NCI-H82 (cell line): Measurements from ENCODE around the gene SPHKAP.
"Not testable (repeated sequence)": the region's sequence is repeated elsewhere in the genome, so short reads cannot be mapped to it uniquely, and the experiment has no call there.

Experiments used
- DNase-seq: peaks from one replicate; lab custom pipeline; 2025; lab: John Stamatoyannopoulos, UW

SPHKAP gene

GRCh38 chr2:228038967-228039366, 142.5 kb downstream of the SPHKAP start:
- DNase-seq, result peak; percentile 42

- no peak for DNase-seq
These were observed 143.6 kb downstream of the SPHKAP start for GRCh38 chr2:228037915-228038314.

GRCh38 chr2:228023619-228024018, 157.9 kb downstream of the SPHKAP start:
- no peak for DNase-seq

GRCh38 chr2:228018311-228018710, 163.2 kb downstream of the SPHKAP start:
- no peak for DNase-seq

- no peak for DNase-seq
These were observed 163.7 kb downstream of the SPHKAP start for GRCh38 chr2:228017784-228018183.

- DNase-seq, result no peak
These were observed 165.1 kb downstream of the SPHKAP start for GRCh38 chr2:228016402-228016801.

- no peak for DNase-seq
These were observed 165.7 kb downstream of the SPHKAP start for GRCh38 chr2:228015741-228016140.

- no peak for DNase-seq
These were observed 185.1 kb downstream of the SPHKAP start for GRCh38 chr2:227996366-227996765.

GRCh38 chr2:227990937-227991336, 190.6 kb downstream of the SPHKAP start:
- DNase-seq, result no peak

- no peak for DNase-seq
These were observed 208.2 kb downstream of the SPHKAP start for GRCh38 chr2:227973241-227973640.

GRCh38 chr2:227971619-227972230, 209.8 kb downstream of the SPHKAP start:
- no peak for DNase-seq

GRCh38 chr2:227960317-227960716, 221.2 kb downstream of the SPHKAP start:
- no peak for DNase-seq

GRCh38 chr2:227942965-227943364, 238.5 kb downstream of the SPHKAP start:
- no peak for DNase-seq

- no peak for DNase-seq
These were observed 239.5 kb downstream of the SPHKAP start for GRCh38 chr2:227942021-227942420.

- DNase-seq, result peak; percentile 82
These were observed 242.0 kb downstream of the SPHKAP start for GRCh38 chr2:227939271-227940027.

- not testable (repeated sequence) for DNase-seq
These were observed 245.2 kb downstream of the SPHKAP start for GRCh38 chr2:227936249-227936648.

GRCh38 chr2:227933884-227934283, 247.6 kb downstream of the SPHKAP start:
- DNase-seq, result peak; percentile 68

- no peak for DNase-seq
These were observed 249.1 kb downstream of the SPHKAP start for GRCh38 chr2:227932403-227932802.

- no peak for DNase-seq
These were observed 249.5 kb downstream of the SPHKAP start for GRCh38 chr2:227932001-227932400.
